HG03039 (cell line): ENCODE measurements around the gene FREY1.

Experiments used
- ATAC-seq: cut with Tn5 transposase; IDR thresholded peaks from one replicate; pipeline ENCODE4 v1.9.1; 2021; ENCODE audit warnings: mild to moderate bottlenecking, moderate library complexity; ENCODE audit not compliant: unreplicated experiment

FREY1 gene, protein sequence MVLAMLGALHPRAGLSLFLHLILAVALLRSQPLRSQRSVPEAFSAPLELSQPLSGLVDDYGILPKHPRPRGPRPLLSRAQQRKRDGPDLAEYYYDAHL

GRCh38 chr11:45906965-45907611 lies at the start of gene FREY1:
FREY1 (minus strand) TSS chr11:45907271; CDS start chr11:45907245, 26 bp downstream.
- no peak for ATAC-seq

- no peak for ATAC-seq
Measured at GRCh38 chr11:45949992-45950407, 42.9 kb upstream of the FREY1 start.

DNA sequence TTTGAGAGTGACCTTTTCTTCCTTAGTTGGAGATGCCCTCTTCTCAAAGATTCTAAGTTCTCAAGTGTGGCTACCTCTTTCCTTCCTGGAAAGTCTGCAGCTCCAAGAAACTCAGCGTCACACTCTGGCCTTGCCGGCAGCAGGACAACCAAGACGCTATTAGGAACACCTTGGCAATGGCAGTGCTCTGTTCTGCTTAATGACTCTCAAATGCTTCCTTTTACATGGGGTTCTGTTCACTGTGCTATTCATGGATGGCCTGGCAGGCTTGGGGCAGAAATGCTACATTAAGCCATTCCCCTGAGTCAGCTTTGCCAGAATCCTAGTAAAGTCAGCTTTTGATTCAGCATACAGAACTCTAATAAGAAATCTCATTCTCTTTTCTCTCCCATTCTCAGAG lies 41.3 kb upstream of the FREY1 start:
- no peak for ATAC-seq

DNA sequence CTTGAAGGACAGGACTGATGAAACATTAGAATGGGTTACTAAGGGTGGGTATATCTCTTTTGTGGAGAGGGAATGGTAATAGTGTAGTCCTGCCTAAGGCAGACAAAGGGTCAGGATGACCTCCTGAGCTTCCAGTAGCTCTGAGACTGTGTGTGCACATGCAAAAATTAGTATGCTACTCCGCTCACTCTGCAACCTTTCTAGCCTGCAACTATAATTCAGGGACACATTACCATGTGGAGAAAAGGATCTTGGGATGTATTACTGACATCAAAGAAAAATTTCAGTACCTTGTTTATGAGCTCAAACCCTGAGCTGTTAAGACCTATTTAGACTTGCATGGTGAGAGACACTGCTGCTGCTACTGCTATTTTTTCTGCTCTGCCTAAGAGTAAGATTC lies 40.8 kb upstream of the FREY1 start:
- no peak for ATAC-seq

GRCh38 chr11:45945397-45945999 lies 38.4 kb upstream of the FREY1 start:
- no peak for ATAC-seq

GRCh38 chr11:45942381-45942780 lies 35.3 kb upstream of the FREY1 start:
- no peak for ATAC-seq

DNA sequence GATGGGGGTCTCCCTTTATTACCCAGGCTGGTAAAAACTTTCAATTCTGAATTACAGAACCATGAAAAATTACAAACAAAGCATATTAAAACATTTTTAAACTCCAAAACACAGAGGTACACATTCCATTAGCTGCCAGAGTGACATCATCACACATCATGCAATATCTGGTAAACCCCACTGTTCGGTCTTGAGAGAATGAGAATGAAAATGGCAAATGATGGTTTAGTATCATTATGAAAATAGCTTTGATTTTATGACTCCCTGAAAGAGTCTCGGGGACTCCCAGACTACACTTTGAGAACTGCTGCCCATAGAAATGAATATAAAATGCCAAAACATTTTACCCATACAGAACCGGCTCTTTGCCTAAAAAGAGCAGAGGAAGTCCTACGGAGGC lies 34.2 kb upstream of the FREY1 start:
- ATAC-seq = no peak

- no peak for ATAC-seq
Measured at GRCh38 chr11:45939836-45940235, 32.8 kb upstream of the FREY1 start.

GRCh38 chr11:45937916-45938315 lies 30.8 kb upstream of the FREY1 start:
- no peak for ATAC-seq

DNA sequence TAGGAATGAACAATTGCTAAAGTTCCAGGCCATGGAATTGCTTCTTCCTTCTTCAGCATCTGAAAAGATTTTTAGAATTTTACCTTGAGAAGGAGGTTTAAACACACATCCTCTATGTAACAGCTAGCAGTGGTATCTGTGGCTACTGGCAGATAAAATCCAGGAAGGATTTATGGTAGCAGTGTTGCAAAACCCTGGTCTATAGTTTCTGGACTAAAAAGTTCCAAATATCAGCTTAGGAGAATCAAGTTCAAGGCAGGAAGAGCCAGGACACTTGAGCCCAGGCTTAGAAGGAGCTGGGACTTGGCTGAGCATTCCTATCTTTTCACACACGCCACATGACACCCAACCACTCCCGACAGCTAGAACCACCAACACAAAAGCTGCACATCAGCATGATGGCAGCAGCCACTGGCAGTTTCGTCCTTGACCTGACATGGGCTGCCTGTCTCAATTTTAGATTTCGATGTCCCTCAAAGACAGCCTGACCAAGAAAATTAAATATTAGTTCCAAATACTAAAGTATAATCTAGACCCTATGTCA lies 29.5 kb upstream of the FREY1 start:
- no peak for ATAC-seq

DNA sequence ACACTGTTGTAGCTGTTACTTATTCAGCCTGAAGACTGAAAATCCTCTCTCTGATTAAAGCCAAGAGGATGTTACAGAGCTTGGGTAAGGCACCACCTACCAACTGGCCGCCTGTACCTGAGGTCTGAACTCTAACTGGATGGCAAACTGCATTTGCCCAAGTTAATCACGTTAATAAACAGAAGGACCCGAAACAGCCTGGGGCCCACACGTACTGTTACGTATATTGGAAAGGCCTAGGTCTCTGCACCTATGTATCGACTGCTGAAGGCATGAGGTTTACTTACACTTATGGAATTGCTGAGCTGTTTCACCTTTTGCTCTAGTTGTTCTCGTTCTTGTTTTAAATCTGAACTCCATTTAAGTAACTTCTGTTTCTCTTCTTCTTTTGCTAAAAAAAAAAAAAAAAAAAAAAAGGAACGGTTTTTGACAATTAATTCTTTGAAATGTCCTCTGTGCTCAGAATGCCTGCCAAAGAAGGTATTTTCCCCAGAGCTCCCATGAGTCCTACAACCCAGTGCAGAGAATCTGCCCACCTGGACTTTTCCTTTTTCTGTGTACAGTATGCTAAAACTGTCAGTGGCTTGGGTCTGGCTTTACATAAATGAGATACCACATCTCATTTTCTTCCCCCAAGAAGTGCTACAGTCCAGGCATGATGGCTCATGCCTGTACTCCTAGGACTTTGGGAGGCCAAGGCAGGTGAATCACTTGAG lies 28.4 kb upstream of the FREY1 start:
- ATAC-seq = no peak

GRCh38 chr11:45934580-45935318 lies 27.7 kb upstream of the FREY1 start:
- no peak for ATAC-seq

DNA sequence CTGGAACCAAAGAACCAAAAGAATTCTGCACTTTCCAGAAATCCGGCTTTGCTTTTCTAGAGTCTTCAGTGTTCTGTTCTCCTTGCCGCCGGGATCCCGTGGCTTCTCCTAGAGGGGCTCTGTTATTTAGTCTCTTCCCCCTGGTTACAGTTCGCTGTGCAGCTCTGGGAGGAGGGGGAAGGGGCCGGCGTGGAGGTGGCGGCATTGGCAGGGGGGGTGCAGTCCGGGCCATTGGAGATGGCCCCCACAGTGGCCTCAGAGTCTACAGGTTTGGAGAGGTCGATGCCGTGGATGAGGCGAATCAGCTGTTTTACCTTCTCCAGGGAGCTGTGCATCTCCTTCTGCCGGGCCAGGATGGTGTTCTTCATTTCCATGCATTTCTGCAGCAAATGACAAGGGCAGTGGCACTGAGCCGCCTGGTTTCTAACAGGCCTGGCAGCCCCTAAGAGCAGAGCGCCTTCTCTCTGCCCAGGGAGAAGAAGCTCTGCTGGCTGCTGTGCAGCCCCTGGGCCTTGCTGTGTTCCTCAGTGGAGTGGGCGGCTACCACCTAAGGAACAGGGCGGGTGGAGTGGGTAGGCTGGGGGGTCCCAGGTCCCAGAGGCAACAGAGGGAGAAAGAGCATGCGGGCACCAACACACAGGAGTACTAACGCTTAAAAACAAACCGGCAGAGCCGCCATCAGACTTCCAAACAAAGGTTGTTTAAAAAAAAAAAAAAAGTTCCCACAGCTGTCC lies 26.9 kb upstream of the FREY1 start:
- ATAC-seq = no peak

DNA sequence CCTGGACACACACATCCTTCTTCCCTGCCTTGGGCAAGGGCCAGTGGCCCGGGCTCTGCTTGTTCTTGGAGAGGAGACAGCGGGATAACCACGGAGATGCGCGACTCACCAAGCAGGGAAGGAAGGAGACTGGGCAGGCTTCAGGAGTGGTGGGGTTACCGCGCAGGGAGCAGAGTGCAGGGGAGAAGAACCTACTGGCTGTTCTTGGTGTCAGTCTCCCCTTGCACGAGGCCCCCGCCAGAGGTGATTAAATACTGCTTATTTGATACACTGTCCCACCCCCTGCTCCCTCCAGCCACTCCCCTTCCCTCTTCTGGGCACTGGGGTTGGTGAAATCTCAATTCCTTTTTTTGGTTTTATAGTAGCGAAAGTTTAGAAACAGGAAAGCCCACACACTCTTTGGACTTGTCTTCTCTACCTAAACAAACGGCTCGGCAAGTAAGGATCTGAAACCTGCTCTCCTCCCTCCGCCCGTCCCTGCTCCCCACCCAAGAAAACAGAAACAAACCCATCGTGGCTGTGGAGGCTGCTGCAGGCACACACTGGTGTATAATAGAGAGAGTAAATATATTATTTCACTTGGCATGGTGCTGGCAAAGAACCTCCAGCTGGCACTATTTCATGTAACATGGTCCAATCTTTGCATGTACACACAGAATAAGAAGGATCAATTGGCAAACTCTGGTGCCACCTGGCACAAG lies 26.2 kb upstream of the FREY1 start:
- ATAC-seq = no peak

GRCh38 chr11:45932217-45932616 lies 25.1 kb upstream of the FREY1 start:
- ATAC-seq = no peak

DNA sequence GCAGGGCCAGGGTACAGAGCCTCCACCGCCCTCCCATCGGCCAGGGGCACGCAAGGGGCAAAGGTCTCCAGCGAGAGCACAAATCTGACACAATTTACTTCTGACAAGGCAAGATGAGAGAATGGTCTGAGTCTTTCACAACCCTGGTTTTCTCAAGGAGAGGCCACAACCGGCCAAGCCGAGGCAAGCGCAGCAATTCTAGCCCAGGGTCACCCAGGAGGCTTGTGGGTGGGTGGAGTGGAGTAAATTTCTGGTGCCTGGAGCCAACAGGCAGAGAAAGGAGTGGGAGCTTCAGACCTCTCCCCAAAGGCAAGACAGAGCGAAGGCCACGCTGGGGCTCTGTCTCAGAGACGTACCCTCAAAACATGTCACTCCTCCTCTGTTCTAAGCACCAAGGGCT lies 24.7 kb upstream of the FREY1 start:
- no peak for ATAC-seq

GRCh38 chr11:45930951-45931570 lies 24.0 kb upstream of the FREY1 start:
- ATAC-seq = no peak

- ATAC-seq = peak; percentile 79
Measured at GRCh38 chr11:45930031-45930794, 23.1 kb upstream of the FREY1 start.
